SHP77 treated with DMSO at 0.1 percent for 48 hours (cell line): ENCODE results near the gene COL28A1.
A peak's percentile ranks its signal among the peaks of the same experiment; 100 is the strongest.
"Not testable (repeated sequence)": the region's sequence is repeated elsewhere in the genome, so short reads cannot be mapped to it uniquely, and the experiment has no call there.

Experiments
- DNase-seq: peaks from one replicate; lab custom pipeline; 2025; lab: John Stamatoyannopoulos, UW

COL28A1 gene

GRCh38 chr7:7517754-7518153 lies 17.9 kb downstream of the COL28A1 start:
- DNase-seq: no peak

GRCh38 chr7:7516662-7517061 lies 19.0 kb downstream of the COL28A1 start:
- no peak for DNase-seq

- DNase-seq: no peak
Measured at GRCh38 chr7:7516156-7516555, 19.5 kb downstream of the COL28A1 start.

- no peak for DNase-seq
Measured at GRCh38 chr7:7512861-7513597, 22.6 kb downstream of the COL28A1 start.

GRCh38 chr7:7510794-7511193 lies 24.9 kb downstream of the COL28A1 start:
- DNase-seq: no peak

- DNase-seq: no peak
Measured at GRCh38 chr7:7505915-7506314, 29.8 kb downstream of the COL28A1 start.

GRCh38 chr7:7504910-7505704 lies 30.6 kb downstream of the COL28A1 start:
- no peak for DNase-seq

GRCh38 chr7:7499892-7500291 lies 35.8 kb downstream of the COL28A1 start:
- no peak for DNase-seq

GRCh38 chr7:7498856-7499255 lies 36.8 kb downstream of the COL28A1 start:
- peak; percentile 21 for DNase-seq

- DNase-seq: no peak
Measured at GRCh38 chr7:7496311-7496710, 39.4 kb downstream of the COL28A1 start.

GRCh38 chr7:7495171-7495570 lies 40.5 kb downstream of the COL28A1 start:
- DNase-seq: no peak

- DNase-seq: no peak
Measured at GRCh38 chr7:7491044-7491443, 44.6 kb downstream of the COL28A1 start.

- DNase-seq: no peak
Measured at GRCh38 chr7:7490003-7490402, 45.7 kb downstream of the COL28A1 start.

- no peak for DNase-seq
Measured at GRCh38 chr7:7489546-7489945, 46.1 kb downstream of the COL28A1 start.

- DNase-seq: no peak
Measured at GRCh38 chr7:7486362-7486761, 49.3 kb downstream of the COL28A1 start.

- DNase-seq: no peak
Measured at GRCh38 chr7:7484072-7484471, 51.6 kb downstream of the COL28A1 start.

- DNase-seq: no peak
Measured at GRCh38 chr7:7481802-7482201, 53.9 kb downstream of the COL28A1 start.

GRCh38 chr7:7479275-7479805 lies 56.3 kb downstream of the COL28A1 start:
- no peak for DNase-seq

- DNase-seq: no peak
Measured at GRCh38 chr7:7478569-7478968, 57.1 kb downstream of the COL28A1 start.

- not testable (repeated sequence) for DNase-seq
Measured at GRCh38 chr7:7477641-7478040, 58.0 kb downstream of the COL28A1 start.

GRCh38 chr7:7476381-7476780 lies 59.3 kb downstream of the COL28A1 start:
- no peak for DNase-seq

GRCh38 chr7:7475601-7476000 lies 60.1 kb downstream of the COL28A1 start:
- no peak for DNase-seq

GRCh38 chr7:7474436-7474835 lies 61.2 kb downstream of the COL28A1 start:
- DNase-seq: no peak
